GM23338 (cell line): ENCODE results near the gene RTP5.

Source experiments
- CTCF ChIP-seq, 2 experiments: fragments of 200-600 bp in 1 of 2; sonication (generic) in 1 of 2; conservative IDR thresholded peaks; 2 replicates each; pipeline versions ENCODE4 v1.5.1 to v1.6.1; 2016 to 2017; ENCODE audit warnings: antibody characterized with exemption in 2 of 2, low read depth in 2 of 2, mild to moderate bottlenecking in 2 of 2, moderate library complexity in 1 of 2
- EZH2 ChIP-seq: fragments of 200-600 bp; sonication (generic); IDR thresholded peaks from one replicate; pipeline ENCODE4 v1.8.0; 2017; ENCODE audit warnings: antibody characterized with exemption, mild to moderate bottlenecking, low read depth; ENCODE audit not compliant: unreplicated experiment

GRCh38 chr2:241874277-241874925 is 4.9 kb downstream of the RTP5 start:
- TF ChIP-seq CTCF (conservative IDR thresholded peaks at IDR 0.05; ENCODE audit: low read depth in 2 of 2) (no peak), EZH2 (no peak)
